NCI-H128 (cell line): ENCODE results near the gene NRCAM.
"Not testable (repeated sequence)": the region's sequence is repeated elsewhere in the genome, so short reads cannot be mapped to it uniquely, and the experiment has no call there.

ENCODE experiments used
- DNase-seq: peaks from one replicate; lab custom pipeline; 2025; ENCODE audit not compliant: unreplicated experiment; lab: John Stamatoyannopoulos, UW

The NRCAM gene

GRCh38 chr7:108348913-108349312, 107.3 kb downstream of the NRCAM start:
- DNase-seq: no peak

DNA sequence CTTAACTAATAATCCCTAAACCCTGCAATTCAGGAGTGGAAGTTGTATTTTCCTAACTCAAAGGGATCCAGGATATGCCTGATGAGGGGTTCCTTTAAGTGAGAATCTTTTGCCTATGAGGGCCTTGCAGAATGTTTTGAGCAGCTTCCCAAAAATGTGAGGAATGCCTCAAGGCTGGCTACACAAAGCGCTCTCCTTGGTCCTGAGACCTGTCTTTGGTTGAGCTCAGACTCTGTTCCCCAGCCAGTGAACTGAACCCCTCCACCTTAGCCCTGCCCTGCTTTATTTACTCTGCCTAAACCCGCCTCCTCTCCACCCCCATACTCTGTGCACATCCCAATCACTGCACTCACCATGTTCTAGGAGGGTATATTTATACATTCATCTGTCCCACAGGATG, 108.6 kb downstream of the NRCAM start:
- DNase-seq: no peak

DNA sequence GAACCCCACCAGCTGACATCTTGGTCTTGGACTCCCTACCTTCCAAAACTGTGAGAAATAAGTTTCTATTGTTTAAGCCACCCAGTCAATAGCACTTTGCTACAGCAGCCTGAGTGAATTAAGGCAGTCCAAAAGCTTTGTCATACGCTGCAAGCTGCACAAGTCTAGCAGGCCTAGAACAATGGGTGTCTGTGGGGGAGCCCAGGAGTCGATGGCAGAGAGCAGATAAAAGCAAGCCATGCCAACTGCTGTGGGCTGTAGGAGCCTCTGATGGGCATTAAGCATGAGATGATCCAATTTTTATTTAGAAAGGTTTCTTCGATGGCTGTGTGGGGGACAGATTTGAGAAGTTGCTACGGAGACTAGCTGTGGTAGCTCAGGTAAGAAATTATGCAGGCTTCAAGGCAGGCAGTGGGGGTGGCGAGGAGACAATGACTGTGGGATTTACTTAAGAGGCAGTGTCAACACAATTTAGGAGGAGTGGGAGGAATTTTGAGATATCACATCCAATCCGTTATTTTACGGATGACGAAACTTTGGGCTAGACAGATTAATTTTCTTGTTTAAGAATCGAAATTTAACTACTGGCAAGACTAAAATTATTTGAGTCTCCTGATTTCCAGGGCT, 110.4 kb downstream of the NRCAM start:
- peak; percentile 32 for DNase-seq

GRCh38 chr7:108340856-108341411, 115.3 kb downstream of the NRCAM start:
- no peak for DNase-seq

- not testable (repeated sequence) for DNase-seq
Measured at GRCh38 chr7:108340406-108340805, 115.8 kb downstream of the NRCAM start.

DNA sequence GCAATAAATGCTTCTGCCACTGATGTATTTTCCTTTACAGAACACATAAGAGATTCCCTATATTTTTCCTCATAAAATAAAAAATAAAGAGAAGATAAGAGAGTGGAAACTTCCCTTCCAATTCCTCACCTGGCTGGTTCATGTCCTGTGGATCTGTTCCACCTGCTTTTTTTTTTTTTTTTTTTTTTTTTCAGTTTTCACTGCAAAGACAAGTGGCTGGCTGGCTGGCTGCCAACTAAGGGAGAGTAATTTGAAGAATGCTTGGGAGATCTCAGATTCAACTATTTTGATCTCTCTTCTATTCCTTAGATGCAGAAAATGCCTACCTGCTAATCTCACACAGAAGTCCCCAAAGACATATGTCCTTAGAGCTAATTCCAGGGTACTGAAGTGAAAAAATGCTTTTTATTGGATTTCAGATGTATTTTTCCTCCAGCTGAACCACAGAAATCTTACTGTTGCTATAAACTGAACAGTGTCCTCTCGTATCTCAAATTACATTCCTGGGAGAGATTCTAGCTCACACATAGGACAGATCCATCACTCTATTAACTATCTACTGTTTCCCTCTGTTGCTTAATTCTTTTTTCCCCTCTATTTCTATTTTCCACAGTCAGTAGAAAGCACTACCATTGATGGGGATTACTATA, 120.8 kb downstream of the NRCAM start:
- DNase-seq: peak; percentile 84

GRCh38 chr7:108332937-108333336, 123.3 kb downstream of the NRCAM start:
- DNase-seq: no peak

GRCh38 chr7:108331971-108332370, 124.3 kb downstream of the NRCAM start:
- no peak for DNase-seq

DNA sequence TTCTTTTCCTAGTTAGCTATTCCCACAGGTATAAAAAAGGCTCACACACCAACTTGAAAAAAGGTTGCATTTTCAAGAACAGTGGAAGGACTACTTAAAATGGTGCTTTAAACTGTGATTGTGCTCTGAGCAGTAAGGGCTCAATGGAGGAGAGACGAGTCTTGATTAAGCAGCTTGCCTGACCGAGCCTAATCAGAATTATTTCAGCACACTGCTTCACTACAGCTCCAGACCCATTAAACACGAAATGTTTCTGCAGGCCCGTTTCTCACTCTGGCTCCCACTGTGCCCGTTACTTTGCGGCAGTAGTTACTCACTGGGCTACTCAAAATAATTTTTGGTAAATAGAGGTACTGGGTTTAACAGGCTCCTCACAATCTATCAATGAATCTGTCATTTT, 126.0 kb downstream of the NRCAM start:
- DNase-seq: no peak

GRCh38 chr7:108329514-108329913, 126.7 kb downstream of the NRCAM start:
- DNase-seq: no peak

DNA sequence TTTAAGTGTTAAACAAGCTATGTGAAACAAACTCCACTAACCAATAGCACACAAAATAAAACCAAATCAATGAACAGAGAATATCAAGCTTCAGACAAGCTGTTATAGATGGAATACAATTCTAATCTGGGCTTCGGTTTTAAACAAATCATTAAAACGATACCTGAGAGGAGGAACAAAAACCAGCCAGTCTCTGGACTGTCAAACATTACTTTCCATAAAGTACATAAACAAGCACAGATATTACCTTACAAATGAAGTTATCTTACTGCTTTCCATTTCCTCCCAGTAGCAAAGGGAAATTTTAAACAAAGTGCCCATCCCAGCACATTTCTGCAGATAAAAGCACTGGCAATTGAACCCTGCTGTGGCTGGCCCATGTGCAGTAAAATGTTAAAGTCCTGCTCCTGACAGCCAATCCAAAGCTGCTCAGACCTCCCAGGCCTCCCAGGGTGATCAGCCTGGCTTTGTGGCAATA, 128.0 kb downstream of the NRCAM start:
- DNase-seq: no peak

GRCh38 chr7:108327353-108327752, 128.9 kb downstream of the NRCAM start:
- no peak for DNase-seq

- DNase-seq: no peak
Measured at GRCh38 chr7:108326938-108327337, 129.3 kb downstream of the NRCAM start.

DNA sequence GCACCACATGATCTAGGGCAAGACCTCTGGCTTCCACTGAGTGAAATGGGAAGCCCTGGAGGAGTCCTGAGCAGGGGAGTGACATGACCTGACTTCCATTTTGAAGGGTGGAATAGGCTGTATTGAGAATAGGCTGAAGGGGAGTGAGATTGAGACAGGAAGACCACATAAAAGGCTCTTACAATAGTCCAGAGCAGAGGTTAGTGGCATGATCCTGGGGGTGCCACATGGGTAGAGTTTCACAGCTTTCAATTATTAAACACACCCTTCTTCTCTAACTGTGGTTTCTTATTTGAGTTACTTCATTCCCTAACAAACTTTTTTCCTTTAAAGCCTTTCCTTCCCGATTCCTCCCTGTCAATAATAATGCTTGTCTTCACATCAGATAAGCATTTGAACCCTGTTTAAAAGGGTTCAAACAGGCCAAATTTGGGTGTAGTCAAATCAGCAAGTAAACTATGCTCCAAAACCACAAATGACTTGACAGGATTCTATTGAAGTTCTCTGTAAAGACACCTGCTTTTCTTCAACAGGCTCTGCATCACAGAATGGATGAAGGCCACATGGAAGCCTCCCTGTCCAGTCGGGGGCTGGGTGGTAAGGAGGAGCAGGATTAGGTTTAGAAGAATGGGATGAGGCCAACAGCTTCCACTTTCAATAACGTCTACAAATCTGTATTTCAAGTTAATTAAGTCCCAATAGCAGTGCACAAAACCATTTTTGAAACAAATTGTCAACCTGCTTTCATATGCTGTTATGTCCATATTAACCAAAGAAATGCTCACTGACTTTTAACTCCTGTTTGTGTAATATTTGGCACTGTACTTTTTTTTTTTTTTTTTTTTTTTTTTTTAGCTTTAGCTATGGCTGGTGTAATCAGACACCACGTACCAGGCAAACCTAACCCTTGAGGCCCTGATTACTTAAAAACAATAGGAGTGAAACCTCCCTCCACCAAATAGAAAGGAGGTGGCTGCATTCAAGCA, 131.9 kb downstream of the NRCAM start:
- DNase-seq: no peak

- no peak for DNase-seq
Measured at GRCh38 chr7:108322925-108323832, 133.1 kb downstream of the NRCAM start.

DNA sequence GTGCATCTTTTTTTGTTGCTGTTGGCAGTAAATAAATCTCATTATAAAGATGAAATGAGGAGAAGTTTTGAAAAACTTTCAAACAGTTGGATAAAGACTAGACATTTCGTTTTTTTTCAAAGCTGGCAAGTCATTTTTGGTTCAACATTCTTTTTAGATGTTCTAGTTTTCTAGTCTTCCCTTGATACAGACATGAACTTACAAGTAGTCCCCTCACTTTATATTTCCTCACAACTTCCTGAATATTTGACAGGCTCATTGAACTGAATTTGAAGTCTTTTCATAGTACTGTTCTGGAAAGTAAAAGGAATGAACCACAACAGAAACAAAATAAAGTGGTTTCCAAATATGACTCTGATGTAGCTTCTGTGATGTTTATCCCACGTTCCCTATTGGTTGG, 134.2 kb downstream of the NRCAM start:
- DNase-seq: no peak

GRCh38 chr7:108321359-108321758, 134.9 kb downstream of the NRCAM start:
- DNase-seq: no peak

DNA sequence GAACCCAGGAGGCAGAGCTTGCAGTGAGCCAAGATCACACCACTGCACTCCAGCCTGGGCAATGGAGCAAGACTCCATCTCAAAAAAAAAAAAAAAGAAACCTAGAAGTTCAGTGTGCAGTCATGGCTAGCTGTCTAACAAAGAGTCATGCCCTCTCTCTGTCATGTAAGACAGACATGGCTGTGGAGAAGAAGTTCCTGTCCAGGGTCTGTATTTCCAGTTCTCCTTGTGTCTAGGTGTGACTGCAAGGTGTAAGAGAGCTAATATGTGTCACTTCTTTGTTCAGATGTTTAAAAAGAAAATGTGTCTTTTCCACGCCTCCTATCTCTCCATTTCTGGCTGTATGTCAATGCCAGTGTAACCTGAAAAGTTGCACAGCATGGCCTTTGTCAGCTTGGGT, 139.5 kb downstream of the NRCAM start:
- DNase-seq: no peak

DNA sequence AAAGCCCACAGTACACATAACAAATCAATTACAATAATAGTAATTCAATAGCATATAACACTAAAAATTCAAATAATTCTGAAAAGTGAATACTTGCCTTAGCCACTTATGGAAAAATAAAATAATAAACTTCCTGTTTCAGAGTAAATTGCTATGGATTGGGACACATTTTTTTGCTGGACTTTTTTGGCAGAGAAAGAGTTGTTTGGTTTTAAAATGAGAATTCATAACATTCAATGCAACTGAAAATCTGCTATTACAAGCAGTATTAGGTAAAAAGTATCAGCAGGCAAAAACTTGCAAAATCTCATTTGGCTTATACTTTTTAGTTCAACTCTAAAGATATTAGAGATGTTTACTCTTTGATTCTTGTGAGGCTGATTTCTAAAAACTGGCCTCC, 141.7 kb downstream of the NRCAM start:
- no peak for DNase-seq

GRCh38 chr7:108314049-108314448, 142.2 kb downstream of the NRCAM start:
- DNase-seq: no peak
